ENCODE results near the gene TLE1. TPM values are rescaled to one million over a fixed set of nuclear protein-coding genes. Genes with fewer than 3 reads are reported as not detected.

TLE1 gene
- total RNA-seq, 1 experiment from 2014 or later, result 46.2 TPM

- Mint-ChIP-seq H3K27ac (ENCODE audit: unreplicated experiment) (no peak overlapping the region), H3K4me1 (ENCODE audit: low read depth, unreplicated experiment) (no peaks in the 10 kb centered on the region), H3K4me3 (ENCODE audit: low read depth, unreplicated experiment) (no peak overlapping the region), H3K36me3 (ENCODE audit: insufficient read depth, unreplicated experiment) (peaks cover 16% of the 10 kb centered on the region), H3K27me3 (ENCODE audit: unreplicated experiment) (no peaks in the 10 kb centered on the region), H3K9me3 (ENCODE audit: low read depth, unreplicated experiment) (no peaks in the 10 kb centered on the region)
- CTCF ChIA-PET, result no interaction called here
- intact Hi-C loops (cut with micrococcal nuclease; ENCODE audit: unreplicated experiment), result no loop called here
- no peak for TF ChIP-seq CTCF (IDR thresholded peaks at IDR 0.05; ENCODE audit: unreplicated experiment)
- no peak for DNase-seq
- no TSS peak for BruUV-seq (replicated peaks)
Observed at GRCh38 chr9:81633952-81634854, 55.1 kb downstream of the TLE1 start.

- Mint-ChIP-seq H3K4me3 (ENCODE audit: low read depth, unreplicated experiment) (no peak overlapping the region), H3K9me3 (ENCODE audit: low read depth, unreplicated experiment) (no peaks in the 10 kb centered on the region), H3K27me3 (ENCODE audit: unreplicated experiment) (no peaks in the 10 kb centered on the region), H3K4me1 (ENCODE audit: low read depth, unreplicated experiment) (no peaks in the 10 kb centered on the region), H3K27ac (ENCODE audit: unreplicated experiment) (no peak overlapping the region), H3K36me3 (ENCODE audit: insufficient read depth, unreplicated experiment) (peaks cover 16% of the 10 kb centered on the region)
- no TSS peak for BruUV-seq (replicated peaks)
- TF ChIP-seq CTCF (IDR thresholded peaks at IDR 0.05; ENCODE audit: unreplicated experiment), result no peak
- no peak for DNase-seq
- intact Hi-C loops (cut with micrococcal nuclease; ENCODE audit: unreplicated experiment), result no loop called here
- CTCF ChIA-PET, result no interaction called here
Observed at GRCh38 chr9:81632599-81632998, 56.7 kb downstream of the TLE1 start.

GRCh38 chr9:81631218-81631745 is 58.1 kb downstream of the TLE1 start:
- Mint-ChIP-seq H3K4me1 (ENCODE audit: low read depth, unreplicated experiment) (no peaks in the 10 kb centered on the region), H3K36me3 (ENCODE audit: insufficient read depth, unreplicated experiment) (peaks cover 19% of the 10 kb centered on the region), H3K27ac (ENCODE audit: unreplicated experiment) (no peak overlapping the region), H3K4me3 (ENCODE audit: low read depth, unreplicated experiment) (no peak overlapping the region), H3K27me3 (ENCODE audit: unreplicated experiment) (no peaks in the 10 kb centered on the region), H3K9me3 (ENCODE audit: low read depth, unreplicated experiment) (no peaks in the 10 kb centered on the region)
- no peak for DNase-seq
- no peak for TF ChIP-seq CTCF (IDR thresholded peaks at IDR 0.05; ENCODE audit: unreplicated experiment)
- no TSS peak for BruUV-seq (replicated peaks)
- intact Hi-C loops (cut with micrococcal nuclease; ENCODE audit: unreplicated experiment), result no loop called here
- CTCF ChIA-PET, result no interaction called here

- BruUV-seq (replicated peaks), result no TSS peak
- Mint-ChIP-seq H3K27ac (ENCODE audit: unreplicated experiment) (no peak overlapping the region), H3K27me3 (ENCODE audit: unreplicated experiment) (no peaks in the 10 kb centered on the region), H3K9me3 (ENCODE audit: low read depth, unreplicated experiment) (no peaks in the 10 kb centered on the region), H3K4me3 (ENCODE audit: low read depth, unreplicated experiment) (no peak overlapping the region), H3K4me1 (ENCODE audit: low read depth, unreplicated experiment) (no peaks in the 10 kb centered on the region), H3K36me3 (ENCODE audit: insufficient read depth, unreplicated experiment) (peaks cover 21% of the 10 kb centered on the region)
- intact Hi-C loops (cut with micrococcal nuclease; ENCODE audit: unreplicated experiment), result no loop called here
- TF ChIP-seq CTCF (IDR thresholded peaks at IDR 0.05; ENCODE audit: unreplicated experiment), result no peak
- DNase-seq, result no peak
- CTCF ChIA-PET, result no interaction called here
Observed at GRCh38 chr9:81629440-81629839, 59.9 kb downstream of the TLE1 start.

All from Calu3 (cell line).